Activated naive CD4-positive, alpha-beta T cell (primary cell): ENCODE results near the gene EYA4.

ENCODE experiments used
- DNase-seq, 4 experiments: peaks; one replicate each; lab custom pipeline; 2025; lab: John Stamatoyannopoulos, UW

The EYA4 gene

DNA sequence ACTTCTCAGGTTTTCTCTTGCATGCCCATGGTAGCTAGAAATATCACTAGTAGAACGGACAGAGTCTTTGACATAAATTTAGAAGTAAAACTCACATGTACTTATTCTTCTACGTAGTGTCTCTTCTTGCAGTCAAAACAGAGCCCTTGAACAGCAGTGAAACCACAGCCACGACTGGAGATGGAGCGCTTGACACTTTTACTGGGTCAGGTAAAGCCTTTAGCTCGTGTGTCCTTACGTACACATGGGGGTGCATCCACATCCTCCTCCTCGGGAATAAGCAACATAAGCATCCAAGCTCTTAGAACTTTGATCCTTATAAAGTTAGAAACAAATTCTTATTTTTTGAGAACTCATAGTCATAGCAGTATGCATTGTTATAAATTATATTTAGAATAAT lies 215.3 kb downstream of the EYA4 start:
- no peak for DNase-seq

DNA sequence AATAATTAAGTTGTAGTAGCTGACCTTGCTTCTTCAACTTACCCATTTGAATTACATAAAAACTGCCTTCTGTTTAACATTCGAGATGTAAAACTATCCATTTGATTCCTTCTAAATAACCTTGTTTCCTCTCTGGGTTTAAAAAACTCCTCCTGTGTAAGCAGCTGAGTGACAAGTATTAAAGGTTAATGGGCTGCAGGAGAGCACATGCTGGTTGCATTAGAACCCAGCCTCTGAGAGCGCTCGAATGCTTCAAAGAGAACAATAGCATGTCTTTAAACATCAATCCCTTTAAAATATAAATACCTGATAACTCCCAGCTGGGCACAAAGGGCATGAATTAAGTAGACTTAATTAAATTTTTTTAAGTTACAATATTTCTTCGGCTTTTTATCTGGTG lies 215.8 kb downstream of the EYA4 start:
- DNase-seq, result no peak

DNA sequence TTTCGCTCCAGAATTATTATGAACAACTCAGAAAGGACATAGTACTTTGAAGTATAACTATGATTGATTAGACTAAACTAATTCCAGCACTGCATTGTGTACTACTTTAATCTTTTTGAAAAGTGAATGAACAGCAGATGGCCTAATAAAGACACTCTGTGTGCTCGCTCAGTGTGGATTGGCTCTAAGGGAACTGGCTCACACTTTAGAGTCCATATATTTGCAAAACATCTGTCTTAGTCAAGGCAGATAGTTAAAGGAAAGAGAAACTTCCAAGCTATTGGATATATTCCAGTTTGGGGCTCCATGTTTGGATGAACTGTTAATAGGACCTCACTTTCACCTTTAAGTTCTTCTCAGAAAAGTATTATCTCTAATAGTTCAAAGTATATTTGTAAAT lies 218.9 kb downstream of the EYA4 start:
- DNase-seq, result no peak

DNA sequence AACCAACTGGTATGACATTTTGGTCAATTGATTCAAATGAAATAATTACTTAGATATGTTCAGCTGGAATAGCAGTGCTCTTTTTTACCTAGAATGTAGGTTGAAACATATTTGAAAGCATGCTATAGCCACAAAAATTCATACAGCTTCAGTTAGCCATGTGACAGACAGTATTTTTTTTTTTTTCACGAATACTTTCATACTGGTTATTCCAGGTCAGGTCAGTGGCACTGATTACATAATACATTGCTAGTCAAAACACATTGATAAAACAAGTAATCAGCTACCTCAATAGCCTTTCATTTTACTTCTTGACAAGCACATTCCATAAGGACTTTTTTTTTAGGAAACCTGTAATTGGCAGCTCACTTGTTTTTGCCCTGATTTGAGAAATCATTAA lies 222.6 kb downstream of the EYA4 start:
- no peak for DNase-seq

DNA sequence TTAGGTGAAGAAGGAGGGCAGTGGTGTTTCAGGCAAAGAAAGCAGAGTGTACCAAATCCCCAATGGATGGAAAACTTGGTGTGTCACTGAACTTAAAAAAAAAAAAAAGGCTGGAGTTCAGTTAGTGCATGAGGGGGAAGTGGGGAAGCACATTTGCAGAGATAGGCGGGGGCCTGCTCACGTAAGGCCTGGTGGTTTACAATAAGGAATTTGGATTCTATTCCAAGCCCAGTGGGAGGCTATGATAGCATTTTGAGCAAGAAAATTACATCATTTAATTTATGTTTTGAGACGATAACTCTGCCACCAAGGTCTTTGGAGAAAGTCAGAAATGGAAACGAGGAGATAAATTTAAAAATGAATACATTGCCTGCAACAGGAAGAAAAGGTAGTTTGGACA lies 225.5 kb downstream of the EYA4 start:
- DNase-seq, result no peak

DNA sequence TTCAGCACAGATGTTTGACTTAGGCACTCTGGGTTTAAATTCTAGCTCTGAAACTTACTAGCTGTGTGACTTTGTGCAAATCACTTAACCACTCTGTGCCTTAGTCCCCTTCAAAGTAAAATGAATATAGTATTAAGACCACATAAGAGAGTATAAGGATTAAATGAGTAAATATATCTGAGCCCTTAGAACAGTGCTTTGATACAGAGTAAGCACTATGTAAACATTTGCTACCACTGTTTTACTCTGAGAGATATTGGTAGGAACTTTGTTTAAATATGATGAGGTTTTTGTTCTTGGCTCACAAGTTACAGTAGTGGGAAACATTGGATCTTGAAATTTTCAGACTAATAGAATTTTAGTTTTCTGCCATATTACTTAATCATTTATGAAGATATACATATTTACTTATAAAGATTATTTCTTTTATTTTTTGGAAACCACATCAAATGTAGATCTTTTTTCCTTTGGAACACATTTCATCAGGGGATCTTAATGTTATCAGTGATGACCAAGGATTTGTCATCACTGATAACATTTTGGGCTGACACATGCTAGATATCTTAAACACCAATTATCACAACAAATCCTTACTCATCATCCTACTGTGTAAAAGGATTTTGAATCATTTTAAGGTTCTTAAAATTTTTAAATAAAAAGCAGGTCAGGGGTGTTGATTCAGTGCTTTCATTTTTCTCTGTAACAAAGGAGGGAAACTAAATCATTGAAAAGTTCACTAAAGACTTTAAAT lies 226.2 kb downstream of the EYA4 start:
- no peak for DNase-seq

DNA sequence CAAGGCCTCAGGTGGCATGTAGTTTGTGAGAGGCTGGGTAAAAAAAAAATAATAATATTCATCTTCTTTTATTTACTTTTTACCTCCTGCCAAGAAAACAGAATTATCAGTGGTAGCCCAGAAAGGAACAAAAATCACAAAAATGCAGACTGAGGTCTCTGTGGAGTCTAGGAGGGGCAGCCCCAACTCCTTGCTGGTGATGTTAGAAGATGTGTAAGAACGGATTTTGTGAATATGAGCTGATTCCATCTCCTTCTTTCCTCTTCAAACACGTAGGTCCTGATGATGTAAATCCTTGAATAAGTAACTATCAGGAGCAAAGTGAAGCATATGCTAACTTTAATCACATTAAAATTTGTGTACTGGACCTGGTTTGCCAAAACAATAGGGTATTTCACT lies 226.8 kb downstream of the EYA4 start:
- DNase-seq, result no peak

DNA sequence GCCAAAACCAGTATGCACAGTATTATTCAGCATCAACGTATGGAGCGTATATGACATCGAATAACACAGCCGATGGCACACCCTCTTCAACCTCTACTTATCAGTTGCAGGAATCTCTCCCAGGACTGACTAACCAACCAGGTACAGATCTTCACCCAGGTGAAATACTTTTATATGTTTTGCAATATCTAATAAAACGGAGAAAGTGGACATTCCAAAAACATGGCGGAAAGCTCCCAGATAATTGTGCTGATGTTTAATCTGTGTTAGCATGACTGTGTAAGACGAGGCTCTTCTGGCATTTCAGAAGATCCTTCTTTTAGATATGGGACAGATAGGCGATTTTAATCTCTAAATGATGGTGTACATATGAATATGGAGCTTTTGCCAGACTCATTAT lies 227.4 kb downstream of the EYA4 start:
- DNase-seq, result no peak

DNA sequence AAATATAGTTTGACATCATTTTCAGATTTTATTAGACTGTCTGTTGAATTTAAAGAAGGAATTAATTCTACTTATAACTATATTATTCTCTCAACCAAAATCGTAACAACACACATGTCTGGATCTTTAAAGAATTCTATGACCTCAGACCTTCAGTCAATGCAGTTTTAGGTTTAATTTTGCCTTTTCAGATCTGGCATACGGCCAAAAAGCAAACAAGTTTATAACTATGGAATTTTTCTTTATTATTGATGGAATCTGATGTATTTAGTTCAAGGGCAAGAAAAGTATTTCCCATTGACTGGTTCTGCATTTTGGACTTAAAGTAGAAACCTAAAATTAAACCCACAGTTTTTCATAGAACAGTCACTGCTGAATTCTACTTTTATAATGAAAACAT lies 233.4 kb downstream of the EYA4 start:
- no peak for DNase-seq

DNA sequence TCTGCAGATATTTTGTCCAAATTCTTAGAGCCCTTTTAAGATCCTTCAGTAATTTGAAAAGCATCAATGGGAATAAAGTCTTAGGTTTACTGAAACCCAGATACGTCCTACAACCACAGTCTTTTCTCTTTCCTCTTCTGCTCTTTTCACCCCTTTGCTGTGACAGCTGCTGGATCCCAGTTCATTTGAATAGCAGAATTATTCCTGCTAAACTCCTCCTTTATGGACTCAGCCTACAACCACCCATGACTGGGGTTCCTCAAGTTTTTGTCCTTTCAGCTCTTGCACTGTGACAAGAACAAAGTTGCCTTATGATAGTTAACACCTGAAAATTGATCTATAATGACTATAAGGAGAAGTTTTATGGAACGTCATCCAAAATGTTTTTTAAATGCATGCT lies 237.5 kb downstream of the EYA4 start:
- DNase-seq, result no peak

DNA sequence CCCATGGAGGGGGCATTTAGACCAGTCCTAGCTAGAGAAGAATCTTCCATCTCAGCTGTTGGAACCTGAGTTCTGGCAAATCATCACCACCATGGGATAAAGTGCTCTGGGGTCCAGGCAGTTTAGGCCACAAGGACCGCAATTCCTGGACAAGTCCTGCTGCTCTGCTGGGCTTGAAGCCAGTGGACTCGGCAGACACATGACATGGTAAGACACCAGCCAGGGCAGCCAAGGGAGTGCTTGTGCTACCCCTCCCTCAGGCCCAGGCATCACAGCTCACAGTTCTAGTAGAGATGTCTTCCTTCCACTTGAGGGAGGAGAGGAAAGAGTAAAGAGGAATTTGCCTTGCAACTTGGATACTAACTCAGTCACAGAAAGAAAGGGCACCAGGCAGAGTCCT lies 246.0 kb downstream of the EYA4 start:
- no peak for DNase-seq

DNA sequence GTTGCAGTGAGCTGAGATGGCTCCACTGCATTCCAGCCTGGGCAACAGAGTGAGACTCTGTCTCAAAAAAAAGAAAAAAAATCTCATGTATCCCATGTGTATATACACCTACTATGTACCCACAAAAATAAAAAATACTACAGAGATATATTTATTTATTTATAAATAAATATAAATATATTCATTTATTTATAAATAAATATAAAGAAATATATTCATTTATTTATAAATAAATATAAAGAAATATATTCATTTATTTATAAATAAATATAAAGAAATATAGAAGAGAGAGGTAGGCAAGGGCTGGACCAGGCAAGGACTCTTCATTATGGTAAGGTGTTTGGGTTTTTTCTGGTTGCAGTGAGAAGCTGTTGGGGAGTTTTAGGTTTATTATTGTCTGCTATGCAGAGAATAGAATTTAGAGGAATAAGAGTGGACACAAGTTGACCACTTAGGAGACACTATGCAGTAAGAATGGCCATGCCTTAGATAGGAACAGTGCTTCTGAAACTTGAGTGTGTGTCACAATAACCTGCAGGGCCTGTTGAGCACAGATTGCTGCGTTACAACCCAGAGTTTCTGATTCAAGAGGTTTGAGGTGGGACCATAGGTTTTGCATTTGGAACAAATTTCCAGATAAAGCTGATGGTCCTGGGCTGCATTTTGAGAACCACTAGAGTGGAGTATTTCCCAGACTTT lies 254.2 kb downstream of the EYA4 start:
- DNase-seq, result no peak

DNA sequence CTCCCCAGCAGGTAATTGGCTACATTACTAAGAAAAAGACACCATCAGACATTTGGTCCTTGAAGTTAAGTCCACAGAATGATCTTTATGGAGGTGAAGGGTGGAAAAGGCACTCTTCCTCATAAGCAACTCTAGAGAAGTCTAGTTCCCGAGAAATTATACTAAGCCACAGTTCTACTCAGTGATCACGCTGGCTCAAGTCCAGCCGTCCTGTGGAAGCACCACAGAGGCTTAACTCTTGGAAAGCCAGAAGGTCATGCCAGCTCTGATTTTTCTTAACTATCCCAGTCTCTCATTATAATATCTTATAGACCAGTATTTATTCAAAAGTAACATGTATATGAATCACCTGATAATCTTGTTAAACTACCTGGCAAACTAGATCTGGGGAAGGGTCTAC lies 258.5 kb downstream of the EYA4 start:
- DNase-seq, result no peak

DNA sequence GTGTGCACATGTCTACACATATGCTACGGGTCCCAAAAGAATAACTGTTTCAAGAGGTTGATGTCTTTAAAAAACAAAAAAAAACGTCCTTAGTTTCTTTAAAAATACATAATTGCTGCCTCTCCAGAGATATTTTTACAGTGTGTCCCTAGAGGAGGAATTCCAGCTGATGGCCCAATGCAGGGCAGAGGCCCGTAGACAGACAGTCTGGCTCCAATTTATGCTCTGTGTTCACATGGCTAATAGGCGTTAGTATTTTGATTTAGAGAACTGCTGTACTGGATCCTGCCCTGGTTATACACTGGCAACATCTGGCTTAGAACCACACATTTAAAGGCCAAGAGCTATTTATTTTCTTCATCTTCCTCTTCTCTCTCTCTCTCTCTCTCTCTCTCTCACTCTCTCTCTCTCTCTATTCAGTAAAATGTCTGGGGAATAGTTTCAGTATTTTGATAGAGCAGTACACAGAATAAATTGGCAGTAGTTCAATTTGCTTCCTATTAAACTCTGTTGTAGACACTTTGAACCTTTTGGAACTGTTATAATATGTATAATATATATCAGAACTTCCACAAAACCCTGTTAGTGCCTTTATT lies 260.6 kb downstream of the EYA4 start:
- no peak for DNase-seq

DNA sequence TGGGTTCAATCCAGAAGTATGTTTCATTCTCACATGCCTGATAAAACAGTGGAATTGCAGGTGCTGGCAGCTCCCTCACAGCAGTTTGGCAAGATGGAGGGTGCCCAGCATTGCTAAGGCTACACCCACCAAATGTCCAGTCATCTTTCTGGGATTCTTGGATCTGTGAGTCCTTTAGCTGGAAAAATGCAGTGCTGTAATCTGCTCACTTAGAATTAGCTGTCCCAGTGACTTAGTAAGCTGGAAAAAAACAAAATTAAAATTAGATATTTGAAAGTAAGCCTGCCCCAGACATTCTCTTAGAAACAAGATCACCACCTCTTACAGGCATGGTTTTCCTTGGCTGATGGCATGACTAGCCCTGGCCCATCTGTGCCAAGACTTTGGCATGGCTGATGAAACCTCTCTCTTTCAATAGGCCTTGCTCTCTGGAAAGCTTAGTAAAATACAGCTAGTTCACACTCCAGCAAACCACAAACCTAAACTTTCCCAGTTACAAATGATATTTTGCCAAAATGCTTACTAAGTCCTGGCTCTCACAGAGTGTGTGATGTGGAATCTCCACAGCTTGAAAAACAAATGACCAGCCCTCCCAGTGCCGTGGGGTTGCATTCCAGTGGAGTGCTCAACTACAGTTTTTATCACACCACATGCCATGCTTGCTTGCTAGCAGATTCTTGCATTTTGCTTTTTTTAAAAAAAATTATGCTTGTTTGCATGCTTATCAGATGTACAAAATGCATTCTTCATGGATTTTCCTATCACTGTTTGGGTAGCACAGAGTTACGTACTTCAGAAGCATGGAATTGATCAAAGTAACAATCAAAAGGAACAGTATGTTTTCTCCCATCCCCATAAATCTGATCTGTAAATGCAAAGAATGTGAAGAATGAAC lies 261.5 kb downstream of the EYA4 start:
- DNase-seq, result no peak

DNA sequence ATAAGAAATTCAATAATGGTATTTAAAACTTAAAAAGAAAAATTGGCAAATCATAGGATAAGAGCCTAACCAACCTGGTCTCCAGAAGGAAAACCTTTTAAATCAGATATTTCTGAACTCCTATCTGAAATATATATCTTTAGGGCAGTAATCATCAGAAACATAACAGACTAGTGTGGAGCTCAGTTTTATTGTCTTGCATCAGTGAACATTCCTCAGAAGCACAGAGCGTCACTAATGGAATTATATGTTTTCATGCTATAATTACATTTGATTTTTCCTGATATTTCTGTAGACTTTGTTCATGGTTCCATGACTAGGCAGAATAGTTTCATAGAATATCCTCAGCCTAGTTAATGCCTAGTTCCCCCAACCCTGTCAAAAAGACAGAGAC lies 262.2 kb downstream of the EYA4 start:
- no peak for DNase-seq

DNA sequence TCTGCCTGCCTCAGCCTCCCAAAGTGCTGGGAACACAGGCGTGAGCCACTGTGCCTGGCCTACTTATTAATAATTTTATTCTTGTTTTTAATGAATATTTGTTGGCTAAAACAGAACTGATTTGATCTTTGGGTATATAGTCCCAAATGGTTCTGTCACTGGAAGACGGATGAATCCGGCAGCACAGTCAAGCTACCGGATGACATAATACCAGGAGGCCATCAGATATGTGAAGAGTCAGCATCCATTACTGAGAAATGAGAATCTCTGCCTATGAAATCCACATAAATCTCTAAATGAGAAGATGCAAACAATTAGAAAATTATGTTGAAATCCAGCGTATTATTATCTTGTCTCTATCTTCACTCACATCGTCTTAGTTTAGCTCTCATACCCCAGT lies 263.0 kb downstream of the EYA4 start:
- no peak for DNase-seq

DNA sequence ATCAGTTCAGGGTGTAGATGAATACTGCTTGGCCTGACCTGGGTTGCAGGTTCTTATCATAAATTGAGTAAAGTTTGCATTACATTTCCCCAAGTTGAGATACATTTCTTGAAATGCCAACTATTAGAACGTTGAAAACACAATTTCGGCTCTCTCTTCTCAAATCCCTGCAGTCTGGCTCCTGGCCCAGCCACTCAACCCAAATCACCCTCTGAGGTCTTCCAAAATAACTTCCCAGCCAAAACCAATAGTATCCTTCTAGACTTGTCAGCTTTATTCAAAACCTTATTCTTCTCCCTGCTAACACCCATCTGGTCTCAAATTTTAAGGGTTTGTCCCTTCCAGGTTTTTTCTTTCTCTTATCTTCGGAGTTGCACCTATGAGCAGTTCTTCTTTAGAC lies 263.6 kb downstream of the EYA4 start:
- no peak for DNase-seq

DNA sequence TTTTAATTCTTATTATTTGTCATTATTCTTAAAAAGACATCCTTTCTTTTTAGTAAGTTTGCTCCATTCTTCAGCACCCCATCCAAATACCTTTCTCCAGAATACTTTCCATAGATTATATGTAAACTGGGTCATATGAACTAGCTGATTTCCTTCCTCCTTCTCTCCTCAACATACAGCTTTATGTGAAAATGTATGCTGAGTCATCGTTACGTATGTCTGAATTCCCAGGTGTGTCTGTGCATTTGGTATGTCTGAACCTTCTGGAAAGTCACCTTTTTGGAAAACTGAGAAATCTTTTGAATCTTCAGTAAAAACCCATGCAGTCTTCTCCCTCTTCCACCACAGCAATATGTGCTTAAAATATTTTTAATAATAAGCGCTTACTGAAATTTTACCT lies 264.5 kb downstream of the EYA4 start:
- no peak for DNase-seq

DNA sequence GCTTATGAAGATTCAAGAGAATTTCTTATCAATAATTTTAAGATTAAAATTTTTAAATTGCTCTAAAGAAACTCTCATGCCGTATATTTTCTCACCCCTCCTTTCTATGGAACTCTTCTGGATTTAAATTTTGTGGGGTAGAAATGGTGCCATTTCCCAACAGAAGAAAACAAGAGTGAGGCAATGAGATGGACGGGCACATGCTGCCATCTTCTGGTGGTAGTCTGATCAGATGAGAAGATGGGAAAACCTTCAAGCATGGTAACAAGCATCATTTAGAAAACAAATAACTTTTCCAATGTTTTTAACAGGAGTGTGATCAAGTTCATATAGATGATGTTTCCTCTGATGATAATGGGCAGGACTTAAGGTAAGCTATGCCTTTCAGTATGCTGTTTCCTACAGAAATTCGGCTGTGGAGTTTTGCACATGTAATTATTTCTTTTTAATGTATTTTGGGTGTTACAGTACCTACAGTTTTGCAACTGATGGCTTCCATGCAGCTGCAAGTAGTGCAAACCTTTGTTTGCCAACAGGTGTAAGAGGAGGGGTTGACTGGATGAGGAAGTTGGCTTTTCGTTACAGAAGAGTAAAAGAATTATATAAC lies 271.4 kb downstream of the EYA4 start:
- DNase-seq, result no peak

DNA sequence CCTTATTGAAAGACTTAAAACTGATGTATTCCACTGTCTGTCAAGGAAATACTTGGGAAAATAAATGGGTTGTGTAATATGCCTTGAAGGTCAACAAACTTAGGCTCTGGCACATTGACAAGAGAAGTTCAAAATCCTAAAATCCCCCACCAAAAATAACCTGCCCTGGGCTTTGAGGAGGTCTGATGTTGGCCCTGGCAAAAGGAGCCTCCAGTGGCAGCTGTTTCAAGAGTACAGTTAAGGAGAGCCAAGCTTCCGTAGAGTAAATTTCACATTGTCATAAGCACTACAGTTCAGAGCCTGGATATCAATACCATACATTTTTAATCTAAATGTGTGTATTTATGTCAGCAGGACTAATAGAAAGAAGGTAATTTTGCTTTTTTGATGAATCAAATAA lies 282.7 kb downstream of the EYA4 start:
- no peak for DNase-seq

DNA sequence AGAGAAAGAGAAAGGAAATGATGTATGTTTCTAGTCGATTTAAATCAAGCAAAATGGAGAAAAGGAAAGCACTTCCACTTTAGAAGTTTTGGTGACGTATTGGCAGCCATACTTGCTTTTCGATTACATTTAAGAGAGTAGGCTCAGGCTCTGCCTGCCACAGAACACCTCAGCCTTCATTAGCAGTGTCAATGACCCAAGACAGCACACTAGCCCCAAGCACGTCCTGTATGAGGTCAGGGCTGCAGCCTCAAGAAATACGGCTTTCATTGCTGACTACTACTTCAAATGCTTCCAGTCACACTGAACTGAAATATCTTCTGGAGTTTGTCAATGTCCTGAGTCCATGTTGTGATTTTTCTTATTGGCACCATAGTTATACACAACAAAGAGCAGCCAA lies 285.3 kb downstream of the EYA4 start:
- DNase-seq, result no peak
